Large intestine (tissue), 3 donors: ENCODE data around the gene CCSER1. TPM values are rescaled to one million over a fixed set of nuclear protein-coding genes. Genes with fewer than 3 reads are reported as not detected.

ENCODE experiments used
- DNase-seq, 2 donors: peaks; one replicate each; pipeline versions ENCODE4 v3.0.0 to v3.0.0-alpha.2; 2013
- H3K27ac ChIP-seq: one replicate; pipeline ENCODE4 v1.5.1; 2013; ENCODE audit warnings: low read length
- H3K27me3 ChIP-seq: 2 replicates; pipeline ENCODE4 v1.6.1; 2013; ENCODE audit warnings: low read length; ENCODE audit not compliant: control insufficient read depth, insufficient read depth
- H3K36me3 ChIP-seq: 2 replicates; pipeline ENCODE4 v1.6.1; 2013; ENCODE audit warnings: low read length; ENCODE audit not compliant: control insufficient read depth, insufficient read depth
- H3K4me1 ChIP-seq: one replicate; pipeline ENCODE4 v1.6.1; 2013; ENCODE audit warnings: low read length; ENCODE audit not compliant: control insufficient read depth, insufficient read depth
- H3K4me3 ChIP-seq: one replicate; pipeline ENCODE4 v1.5.1; 2013; ENCODE audit warnings: low read length
- H3K9me3 ChIP-seq: one replicate; pipeline ENCODE4 v1.6.1; 2013; ENCODE audit warnings: mild to moderate bottlenecking, low read depth, low read length, moderate library complexity; ENCODE audit not compliant: control insufficient read depth
- WGBS: methylation state at CpG from one replicate; pipeline ENCODE4 v1.1.5; 2013; ENCODE audit warnings: low lambda C conversion rate; ENCODE audit not compliant: insufficient coverage; 5-methylcytosine and 5-hydroxymethylcytosine counted together
- polyA plus RNA-seq: library from polyadenylated mRNA; unstranded; fragments of 120-200 nt; gene quantifications from one replicate; pipeline ENCODE4 v1.2.1, GENCODE V29; 2013

The CCSER1 gene
- polyA plus RNA-seq, 1 donor, result 9.5 TPM

DNA sequence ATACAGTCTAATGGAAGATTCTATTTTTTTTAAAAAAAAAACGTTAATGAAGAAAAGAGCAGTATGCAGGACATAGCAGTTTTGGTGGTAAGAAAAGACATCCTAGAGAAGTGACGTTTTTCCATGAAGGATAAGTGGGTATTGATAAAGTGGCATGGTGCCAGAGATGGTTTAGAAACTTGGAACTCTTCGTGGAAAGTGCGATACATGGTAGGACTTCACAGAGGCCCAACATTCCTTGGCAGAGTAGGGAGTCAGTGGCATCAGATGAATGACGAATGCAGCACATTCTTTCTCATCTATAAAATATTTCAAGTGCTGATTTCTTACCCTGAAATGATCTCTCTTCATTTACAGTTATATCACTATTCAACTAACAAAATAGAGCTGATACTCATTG lies 298.7 kb downstream of the CCSER1 start:
- Histone ChIP-seq H3K9me3 (no peaks in the 10 kb centered on the region), H3K4me3 (no peak overlapping the region), H3K27ac (no peak overlapping the region), H3K27me3 (no peaks in the 10 kb centered on the region), H3K4me1 (no peaks in the 10 kb centered on the region), H3K36me3 (no peaks in the 10 kb centered on the region)
- WGBS, result 100% methylated on average over 1 of the region's 5 CpGs
- DNase-seq, result no peak

DNA sequence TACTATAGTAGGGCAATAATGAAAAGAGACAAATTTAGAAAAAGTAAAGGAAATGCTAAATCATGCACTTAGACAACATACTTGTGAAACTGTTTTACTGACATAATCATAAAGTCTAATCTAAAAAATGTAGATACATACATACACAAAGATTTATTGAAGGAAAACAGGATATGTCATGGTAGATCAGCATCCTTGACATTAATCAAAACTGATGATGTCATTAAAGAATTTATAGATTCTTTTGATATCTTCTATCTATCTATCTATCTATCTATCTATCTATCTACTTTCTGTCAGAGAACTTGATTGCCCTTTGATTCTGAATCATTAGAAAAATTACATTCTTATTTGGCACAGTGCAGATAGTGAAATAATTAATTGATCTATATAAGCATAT lies 311.3 kb downstream of the CCSER1 start:
- H3K27ac ChIP-seq, result no peak overlapping the region
- H3K4me1 ChIP-seq, result no peaks in the 10 kb centered on the region
- DNase-seq, result no peak
- H3K36me3 ChIP-seq, result no peaks in the 10 kb centered on the region
- H3K27me3 ChIP-seq, result no peaks in the 10 kb centered on the region
- no peaks in the 10 kb centered on the region for H3K9me3 ChIP-seq
- H3K4me3 ChIP-seq, result no peak overlapping the region

DNA sequence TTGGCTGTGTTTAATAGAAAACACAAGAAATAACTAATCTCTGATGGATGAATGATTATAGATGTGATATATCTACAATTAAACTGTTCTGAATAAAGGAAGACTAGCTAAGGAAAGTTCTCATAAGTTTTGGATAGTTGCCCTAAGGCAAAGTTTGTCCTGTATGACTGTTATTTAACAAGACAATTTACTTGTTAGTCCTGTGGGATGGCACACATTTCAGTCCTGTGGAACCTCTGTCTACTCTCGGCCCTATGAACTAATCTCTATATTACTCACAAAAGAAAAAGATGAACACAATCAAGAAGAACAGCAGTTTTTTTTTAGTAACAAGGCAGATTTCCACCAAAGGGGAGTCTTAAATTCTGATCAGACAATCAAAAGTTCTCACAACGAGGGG lies 314.6 kb downstream of the CCSER1 start:
- Histone ChIP-seq H3K36me3 (no peaks in the 10 kb centered on the region), H3K27me3 (no peaks in the 10 kb centered on the region), H3K9me3 (no peaks in the 10 kb centered on the region), H3K4me3 (no peak overlapping the region), H3K4me1 (no peaks in the 10 kb centered on the region), H3K27ac (no peak overlapping the region)
- no peak for DNase-seq
- 100% methylated on average over 1 of the region's 2 CpGs for WGBS

DNA sequence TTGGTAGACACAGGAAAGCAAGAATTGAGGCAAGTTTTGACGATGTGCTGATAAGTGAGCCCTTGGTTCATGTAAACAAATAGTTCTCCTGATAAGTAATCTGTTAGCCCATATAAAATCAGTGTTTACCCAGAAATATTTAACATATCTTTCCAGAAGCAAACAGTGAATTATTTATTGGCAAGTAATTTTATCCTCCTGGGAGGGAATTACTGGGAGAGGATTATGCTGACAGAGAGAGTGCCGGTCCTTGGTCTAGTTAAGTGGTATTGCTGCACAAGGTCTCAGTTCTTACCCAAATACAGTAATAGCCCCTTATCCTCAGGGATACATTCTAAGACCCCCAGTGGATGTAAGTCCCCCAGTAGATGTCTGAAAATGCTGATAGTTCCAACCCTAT lies 315.4 kb downstream of the CCSER1 start:
- Histone ChIP-seq H3K36me3 (no peaks in the 10 kb centered on the region), H3K27ac (no peak overlapping the region), H3K4me1 (no peaks in the 10 kb centered on the region), H3K9me3 (no peaks in the 10 kb centered on the region), H3K4me3 (no peak overlapping the region), H3K27me3 (no peaks in the 10 kb centered on the region)
- DNase-seq, result no peak
- WGBS, result no CpG with 5 or more reads among the region's 2 CpGs

DNA sequence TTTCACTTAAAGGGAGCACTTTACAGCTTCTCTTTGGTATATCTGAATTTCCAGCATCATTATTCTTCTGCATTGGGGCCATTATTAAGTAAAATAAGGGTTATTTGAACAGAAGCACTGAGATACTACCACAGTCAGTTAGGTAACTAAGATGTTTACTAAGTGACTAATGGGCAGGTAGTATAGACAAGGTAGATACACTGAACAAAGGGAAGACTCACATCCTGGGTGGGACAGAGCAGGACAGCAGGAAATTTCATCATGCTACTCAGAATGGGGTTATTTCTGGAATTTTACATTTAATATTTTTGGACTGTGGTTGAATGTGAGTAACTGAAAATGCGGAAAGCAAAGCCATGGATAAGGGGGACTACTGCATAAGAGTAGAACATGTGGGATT lies 316.0 kb downstream of the CCSER1 start:
- no peak overlapping the region for H3K4me3 ChIP-seq
- no peaks in the 10 kb centered on the region for H3K27me3 ChIP-seq
- H3K4me1 ChIP-seq, result no peaks in the 10 kb centered on the region
- no peak overlapping the region for H3K27ac ChIP-seq
- H3K9me3 ChIP-seq, result no peaks in the 10 kb centered on the region
- DNase-seq, result no peak
- no peaks in the 10 kb centered on the region for H3K36me3 ChIP-seq
- WGBS, result no CpG with 5 or more reads among the region's 1 CpG

DNA sequence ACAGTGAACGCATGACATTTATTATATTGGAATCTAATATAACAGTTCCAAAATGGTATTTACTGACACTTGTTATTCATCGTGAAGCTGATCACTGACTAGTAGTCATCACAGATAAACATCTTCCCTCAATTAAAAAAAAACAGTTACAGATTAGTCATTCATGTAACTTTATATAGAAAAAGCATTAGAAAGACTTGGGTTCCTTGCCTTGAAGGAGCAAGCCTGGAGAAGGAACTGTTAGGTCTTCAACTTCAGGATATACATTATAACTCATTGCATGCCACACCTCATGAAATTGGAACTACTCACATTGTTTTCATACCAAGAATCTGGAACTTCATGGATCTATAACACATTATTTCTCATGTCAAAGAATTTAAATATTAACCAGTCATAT lies 317.7 kb downstream of the CCSER1 start:
- no peak for DNase-seq
- no peak overlapping the region for H3K4me3 ChIP-seq
- no CpG with 5 or more reads among the region's 2 CpGs for WGBS
- no peaks in the 10 kb centered on the region for H3K4me1 ChIP-seq
- no peaks in the 10 kb centered on the region for H3K27me3 ChIP-seq
- no peak overlapping the region for H3K27ac ChIP-seq
- peaks cover 9% of the 10 kb centered on the region for H3K9me3 ChIP-seq
- no peaks in the 10 kb centered on the region for H3K36me3 ChIP-seq

DNA sequence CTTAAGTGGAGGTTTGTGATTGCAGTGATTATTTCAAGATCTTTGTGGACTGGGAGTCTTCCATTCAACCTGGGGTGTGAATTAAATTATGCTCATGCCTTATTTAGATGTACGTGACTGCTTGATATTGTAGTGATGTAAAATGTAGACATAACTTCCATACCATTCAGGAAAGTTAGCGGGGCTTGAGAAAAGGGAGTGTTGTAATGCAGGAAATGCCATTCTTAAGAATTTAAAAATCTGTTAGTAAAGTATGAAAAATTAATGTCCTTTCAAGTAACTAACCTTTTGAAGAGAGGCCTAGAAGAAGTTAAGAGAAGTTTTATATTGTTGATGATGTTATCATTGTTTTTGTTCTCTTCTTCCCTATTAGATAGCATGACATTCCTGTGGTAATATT lies 318.2 kb downstream of the CCSER1 start:
- peaks cover 9% of the 10 kb centered on the region for H3K9me3 ChIP-seq
- H3K4me3 ChIP-seq, result no peak overlapping the region
- H3K4me1 ChIP-seq, result no peaks in the 10 kb centered on the region
- H3K27ac ChIP-seq, result no peak overlapping the region
- 100% methylated on average over 1 of the region's 2 CpGs for WGBS
- no peaks in the 10 kb centered on the region for H3K36me3 ChIP-seq
- DNase-seq, result no peak
- no peaks in the 10 kb centered on the region for H3K27me3 ChIP-seq

DNA sequence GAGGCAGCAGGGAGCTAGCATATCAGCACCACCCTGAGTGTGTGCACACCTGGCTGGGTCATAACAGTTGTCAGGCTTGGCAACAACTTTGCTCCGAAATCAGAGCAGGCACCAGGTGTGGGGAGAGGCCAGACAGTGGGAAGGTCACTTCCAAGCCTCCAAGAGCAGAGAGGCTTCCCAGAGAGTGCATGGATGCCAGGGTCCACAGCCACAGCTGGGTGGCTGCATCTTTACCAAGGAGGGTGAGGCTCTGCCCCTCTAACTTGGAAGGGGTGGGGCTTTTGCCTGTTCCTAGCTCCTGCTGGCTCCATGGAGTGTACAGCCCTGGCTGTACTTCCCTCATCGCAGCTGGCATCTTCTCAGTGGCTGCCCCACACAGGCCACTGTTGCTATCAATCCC lies 322.4 kb downstream of the CCSER1 start:
- WGBS, result no CpG with 5 or more reads among the region's 2 CpGs
- H3K4me3 ChIP-seq, result no peak overlapping the region
- H3K36me3 ChIP-seq, result no peaks in the 10 kb centered on the region
- H3K27ac ChIP-seq, result no peak overlapping the region
- H3K4me1 ChIP-seq, result no peaks in the 10 kb centered on the region
- no peak for DNase-seq
- peaks cover 9% of the 10 kb centered on the region for H3K9me3 ChIP-seq
- H3K27me3 ChIP-seq, result no peaks in the 10 kb centered on the region

DNA sequence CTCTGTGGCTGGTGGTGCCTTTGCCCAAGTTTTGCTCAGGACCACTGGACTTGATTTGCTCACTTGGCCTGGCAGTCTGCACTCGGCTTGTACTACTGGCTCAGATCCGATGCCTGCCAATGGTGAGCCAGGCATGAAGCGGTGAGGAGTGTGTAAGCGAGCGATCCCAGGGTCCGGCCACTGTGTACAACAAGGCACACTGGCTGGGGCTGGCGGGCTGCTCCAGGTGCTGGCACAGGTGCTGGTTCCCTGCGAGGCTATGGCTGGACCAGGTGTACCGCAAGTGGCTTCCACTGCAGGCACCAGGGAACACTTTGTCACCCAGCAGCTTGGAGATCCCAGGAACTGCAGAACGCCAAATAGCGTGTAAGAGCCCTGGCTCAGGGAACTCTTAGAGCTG lies 329.7 kb downstream of the CCSER1 start:
- Histone ChIP-seq H3K4me1 (no peaks in the 10 kb centered on the region), H3K36me3 (no peaks in the 10 kb centered on the region), H3K27me3 (no peaks in the 10 kb centered on the region), H3K27ac (no peak overlapping the region), H3K9me3 (peaks cover 9% of the 10 kb centered on the region), H3K4me3 (no peak overlapping the region)
- DNase-seq, result no peak
- no CpG with 5 or more reads among the region's 11 CpGs for whole genome bisulfite sequencing

DNA sequence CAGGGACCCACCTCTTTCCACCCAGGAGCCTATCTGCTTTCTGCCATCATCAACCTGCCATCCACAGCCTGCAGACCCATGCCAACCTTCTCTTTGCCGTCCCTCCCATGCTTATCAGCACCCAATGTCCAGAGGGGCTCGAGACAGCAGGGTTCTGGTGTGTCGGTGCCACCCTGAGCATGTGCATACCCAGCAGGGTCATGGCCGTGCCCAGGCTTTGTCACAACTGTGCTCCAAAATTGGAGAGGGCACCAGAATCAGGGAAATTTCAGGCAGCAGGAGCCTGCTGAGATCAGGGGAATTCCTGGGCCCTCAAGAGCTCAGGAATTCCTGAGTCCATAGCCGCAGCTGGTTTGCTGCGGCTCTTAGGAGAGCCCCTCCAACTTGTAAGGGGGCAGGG lies 330.6 kb downstream of the CCSER1 start:
- no peak for DNase-seq
- no peaks in the 10 kb centered on the region for H3K4me1 ChIP-seq
- peaks cover 9% of the 10 kb centered on the region for H3K9me3 ChIP-seq
- H3K27me3 ChIP-seq, result no peaks in the 10 kb centered on the region
- no CpG with 5 or more reads among the region's 6 CpGs for WGBS
- no peaks in the 10 kb centered on the region for H3K36me3 ChIP-seq
- H3K4me3 ChIP-seq, result no peak overlapping the region
- no peak overlapping the region for H3K27ac ChIP-seq

DNA sequence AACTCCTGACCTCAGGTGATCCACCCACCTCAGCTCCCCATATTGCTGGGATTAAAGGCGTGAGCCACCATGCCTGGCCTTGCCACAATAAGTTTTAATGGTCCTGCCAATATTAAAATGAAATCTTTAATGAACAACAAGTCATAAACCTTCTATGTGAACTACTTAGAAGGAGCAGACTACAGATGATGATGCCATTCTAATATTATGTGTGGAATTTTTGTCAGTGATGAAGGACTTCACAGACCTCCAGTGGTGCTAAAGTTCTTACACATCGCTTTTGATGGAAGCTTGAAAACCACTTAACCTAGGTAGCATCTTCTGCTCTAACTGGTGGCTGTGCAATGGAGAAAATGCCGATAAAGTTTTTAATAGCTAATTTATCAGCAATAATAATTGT lies 331.4 kb downstream of the CCSER1 start:
- Histone ChIP-seq H3K9me3 (peaks cover 9% of the 10 kb centered on the region), H3K4me1 (no peaks in the 10 kb centered on the region), H3K27me3 (no peaks in the 10 kb centered on the region), H3K27ac (no peak overlapping the region), H3K4me3 (no peak overlapping the region), H3K36me3 (no peaks in the 10 kb centered on the region)
- 100% methylated on average over 1 of the region's 3 CpGs for WGBS
- DNase-seq, result no peak
